ENCODE measurements around the gene SEMA6D.

The SEMA6D gene

DNA sequence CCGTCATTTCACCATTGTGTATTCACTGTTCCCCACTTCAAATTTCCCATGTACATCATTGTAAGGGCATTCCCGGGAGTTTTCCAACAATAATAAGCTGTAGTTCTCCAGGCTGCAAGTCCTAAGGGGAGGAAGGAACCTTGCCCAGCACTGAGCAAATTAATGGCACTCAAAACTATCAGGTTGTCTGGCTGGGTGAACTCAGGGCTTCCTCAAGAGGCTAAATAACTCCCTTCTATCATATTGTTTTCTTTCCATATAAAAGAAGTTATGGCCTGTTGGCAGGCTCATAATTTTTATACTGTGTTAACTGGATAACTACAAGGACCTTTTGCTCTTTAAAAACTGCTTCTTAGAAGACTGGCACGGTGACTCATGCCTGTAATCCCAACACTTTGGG, 71.4 kb downstream of the SEMA6D start:
- DNase-seq (ENCODE audit: low spot score) = no peak

DNA sequence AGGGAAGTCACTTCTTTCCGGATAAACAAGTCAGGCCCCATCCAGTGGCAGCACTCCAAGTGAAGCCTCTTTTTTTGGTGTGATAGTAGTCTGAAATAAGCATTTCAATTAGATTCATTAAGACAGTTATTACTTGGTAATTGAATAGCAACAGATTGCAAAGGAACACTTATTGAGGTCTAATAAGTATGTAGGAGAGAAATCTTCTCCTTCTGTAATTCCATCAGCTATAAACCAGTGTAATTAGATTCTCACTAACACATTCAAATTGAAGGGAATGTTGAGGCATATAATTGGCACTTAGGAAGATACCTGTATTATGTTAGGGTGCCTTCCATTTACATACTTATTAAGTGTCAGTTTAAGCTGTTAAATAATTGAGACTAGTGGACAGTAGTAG, 73.9 kb downstream of the SEMA6D start:
- no peak for DNase-seq (ENCODE audit: low spot score)

DNA sequence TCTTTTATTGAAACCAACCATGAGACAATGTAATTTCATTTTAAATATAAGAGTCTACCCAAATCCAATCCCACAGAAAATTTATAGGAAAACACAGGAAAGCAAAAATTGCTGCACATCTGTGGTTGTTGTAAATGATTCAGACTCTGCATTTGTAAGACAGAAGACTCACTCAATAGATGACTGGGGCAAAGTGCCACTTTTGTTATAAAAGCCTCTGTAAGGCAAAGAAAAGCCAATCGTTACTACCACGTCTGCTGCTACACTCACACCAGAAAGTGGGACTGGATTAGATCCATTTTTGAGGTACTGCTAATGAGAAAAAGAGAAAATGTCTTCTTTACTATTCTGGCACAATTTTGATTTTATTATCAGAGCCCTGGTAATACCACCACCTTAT, 74.9 kb downstream of the SEMA6D start:
- DNase-seq (ENCODE audit: low spot score) = no peak

DNA sequence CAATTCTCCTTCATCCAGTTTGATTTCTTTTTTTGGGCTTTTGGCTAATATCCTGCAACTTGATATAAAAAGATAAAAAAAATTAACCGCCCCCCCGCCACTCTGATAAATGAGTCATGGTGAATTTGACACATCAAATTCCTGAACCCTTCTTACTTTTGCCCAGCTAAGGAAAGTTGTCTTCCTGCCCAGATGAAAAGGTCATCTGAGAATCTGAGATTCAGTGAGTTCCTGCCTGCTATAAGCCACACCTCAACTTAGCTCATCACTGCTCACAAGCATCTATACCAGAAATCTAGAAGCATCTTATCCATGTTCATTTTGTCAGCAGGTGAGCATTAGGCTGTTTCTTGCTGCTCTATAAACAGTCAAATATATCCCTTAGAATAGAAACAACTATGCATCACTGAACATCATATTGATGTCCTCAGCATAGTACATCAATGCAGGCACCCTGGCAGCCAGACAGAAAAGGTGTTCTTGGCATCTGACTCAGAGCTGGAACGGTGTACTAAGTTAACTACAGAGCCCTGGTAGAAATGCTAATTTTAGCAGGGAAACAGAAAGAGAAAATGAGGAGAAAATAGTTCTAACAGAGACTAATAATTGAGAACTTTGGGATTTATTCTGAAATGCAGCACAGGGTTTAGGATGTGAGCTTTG, 77.1 kb downstream of the SEMA6D start:
- DNase-seq (ENCODE audit: low spot score) = no peak

DNA sequence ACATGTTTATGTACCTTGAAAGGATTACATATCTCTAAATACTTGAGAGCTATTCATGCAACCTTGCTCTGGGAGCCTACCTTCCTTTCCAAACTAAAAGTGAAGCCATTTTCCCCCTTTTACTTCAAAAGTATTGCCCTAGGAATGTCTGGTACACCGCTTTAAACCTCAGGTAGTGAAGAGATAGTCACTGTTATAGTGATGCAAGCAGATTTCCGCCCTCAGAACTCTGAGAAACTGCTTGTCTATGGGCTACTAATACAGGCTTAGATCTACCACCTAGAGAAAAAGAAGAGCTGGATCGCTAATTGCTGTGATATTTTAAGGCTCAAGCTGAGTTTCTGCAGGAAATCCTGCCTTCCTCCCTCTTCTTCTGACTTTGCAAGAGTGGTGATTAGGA, 78.6 kb downstream of the SEMA6D start:
- no peak for DNase-seq (ENCODE audit: low spot score)

DNA sequence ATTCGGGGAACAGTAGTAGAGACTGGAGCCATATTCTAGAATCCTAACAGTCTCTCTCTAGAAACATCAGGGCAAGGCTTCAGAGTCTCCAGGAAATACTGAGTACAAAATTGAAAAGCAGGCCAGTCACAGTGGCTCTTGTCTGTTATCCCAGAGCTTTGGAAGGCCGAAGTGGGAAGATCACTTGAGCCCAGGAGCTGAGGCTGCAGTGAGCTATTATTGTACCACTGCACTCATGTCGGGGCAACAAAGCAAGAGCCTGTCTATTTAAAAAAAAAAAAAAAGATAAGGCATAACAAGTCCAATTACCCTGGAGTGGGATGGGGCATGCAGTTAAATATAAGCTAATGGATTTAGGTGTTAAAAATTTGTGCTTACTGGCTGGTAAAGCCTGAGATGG, 79.0 kb downstream of the SEMA6D start:
- no peak for DNase-seq (ENCODE audit: low spot score)

DNA sequence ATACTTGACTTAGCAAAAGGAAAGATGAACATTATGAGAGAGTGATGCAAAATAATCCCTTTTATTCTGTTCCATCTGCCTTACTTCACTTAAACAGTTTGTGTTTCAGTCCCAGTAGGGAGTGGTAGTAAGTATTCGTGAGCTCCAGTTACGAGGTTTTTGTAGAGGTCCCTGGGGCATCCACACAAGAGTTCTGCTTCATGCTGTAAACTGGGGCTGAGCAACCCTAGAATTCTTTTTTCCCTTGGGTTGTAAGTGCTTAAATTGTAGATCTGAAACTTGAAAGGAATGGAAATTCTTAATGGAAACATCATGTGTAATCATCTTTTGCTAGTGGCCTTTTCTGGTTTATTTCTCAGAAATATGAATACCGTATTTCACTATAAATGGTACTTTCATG, 79.5 kb downstream of the SEMA6D start:
- DNase-seq (ENCODE audit: low spot score) = no peak

DNA sequence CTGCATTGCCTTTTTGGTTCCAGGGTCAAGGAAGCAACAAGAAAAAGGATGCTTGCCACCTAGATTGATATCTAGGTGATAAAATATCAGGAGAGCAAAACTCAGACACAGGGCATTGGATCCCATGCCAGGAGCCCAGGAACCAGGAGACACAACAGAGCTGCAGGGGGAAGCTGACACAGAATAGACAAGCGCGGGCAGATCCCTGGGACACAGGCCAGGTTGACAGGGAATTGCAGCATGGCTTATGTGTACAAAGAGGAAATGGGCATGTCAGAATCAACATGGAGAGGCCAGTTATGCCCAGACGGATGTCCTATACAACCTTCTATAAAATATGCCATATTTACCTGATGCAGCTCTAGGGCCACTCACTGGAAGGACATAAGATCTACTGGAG, 84.2 kb downstream of the SEMA6D start:
- DNase-seq (ENCODE audit: low spot score) = no peak

DNA sequence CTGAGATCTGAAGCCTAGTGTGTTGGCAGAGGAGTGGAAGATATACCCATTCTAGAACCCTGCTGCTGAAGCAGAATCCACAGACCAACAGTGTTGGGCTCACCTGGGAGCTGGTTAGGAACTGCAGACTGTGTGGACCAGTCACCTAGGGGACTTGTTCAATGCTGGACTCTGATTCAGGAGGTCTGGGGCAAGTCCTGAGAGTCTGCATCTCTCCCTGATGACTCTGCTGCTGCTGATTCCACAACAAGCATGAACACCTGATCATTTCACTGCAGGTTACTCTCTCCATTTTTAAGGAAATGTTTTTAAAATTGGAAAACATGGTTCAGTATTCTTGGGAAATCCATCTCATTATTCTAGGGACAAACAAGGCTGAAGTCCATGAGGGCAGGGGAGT, 84.9 kb downstream of the SEMA6D start:
- DNase-seq (ENCODE audit: low spot score) = no peak

DNA sequence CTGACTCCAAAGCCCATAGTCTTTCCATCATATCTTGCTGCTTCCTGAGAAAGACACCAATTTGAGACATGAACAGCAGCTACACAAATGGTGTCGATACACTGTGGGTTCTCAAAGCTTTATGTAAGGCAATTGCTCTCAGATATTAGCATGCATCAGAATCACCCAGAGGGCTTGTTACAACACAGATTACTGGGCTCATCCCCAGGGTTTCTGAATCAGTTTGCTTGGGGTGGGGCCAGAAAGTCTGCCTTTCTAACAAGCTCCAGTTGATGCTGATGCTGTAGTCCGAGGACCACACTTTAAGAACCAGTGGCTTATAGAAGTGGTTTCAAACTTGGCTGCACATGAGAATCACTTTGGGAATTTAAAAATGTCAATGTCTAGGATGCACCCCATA, 86.5 kb downstream of the SEMA6D start:
- no peak for DNase-seq (ENCODE audit: low spot score)

DNA sequence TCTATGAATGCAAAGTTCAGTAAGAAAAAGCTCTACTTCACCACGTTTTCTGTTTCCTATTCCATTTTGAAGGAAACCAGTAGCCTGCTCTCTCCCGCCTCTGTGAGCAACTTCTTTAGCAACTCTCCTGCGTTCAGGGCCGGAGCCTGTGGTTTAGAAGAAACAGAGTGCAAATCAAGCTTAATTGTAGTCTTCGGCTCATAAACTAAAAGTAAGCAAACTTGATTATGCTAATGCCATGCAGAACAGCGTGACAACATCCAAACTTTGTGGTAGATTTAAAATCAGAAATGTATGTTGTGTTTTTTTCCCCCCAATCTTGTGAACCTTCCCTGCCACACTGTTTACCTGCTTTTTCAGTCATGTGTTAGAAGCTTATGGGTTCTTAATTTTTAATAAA, 87.4 kb downstream of the SEMA6D start:
- no peak for DNase-seq (ENCODE audit: low spot score)

DNA sequence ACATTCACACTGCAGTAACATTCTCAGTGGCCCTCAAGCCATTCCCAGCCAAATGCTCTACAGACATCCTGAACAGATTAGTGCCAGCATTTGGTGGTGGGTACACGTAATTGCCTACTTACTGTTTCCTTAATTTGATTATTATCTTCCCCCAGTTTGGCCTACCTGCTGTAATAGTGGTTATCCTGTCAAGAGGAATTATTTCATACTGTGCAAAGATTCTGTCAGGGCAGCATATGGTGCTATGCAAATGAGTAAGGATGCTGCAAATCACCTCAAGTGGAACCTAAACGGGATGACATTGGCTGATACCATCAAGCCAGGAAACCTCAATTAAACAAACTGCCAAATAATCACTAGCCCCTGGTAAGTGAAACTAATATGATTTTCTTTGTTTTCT, 88.7 kb downstream of the SEMA6D start:
- no peak for DNase-seq (ENCODE audit: low spot score)

DNA sequence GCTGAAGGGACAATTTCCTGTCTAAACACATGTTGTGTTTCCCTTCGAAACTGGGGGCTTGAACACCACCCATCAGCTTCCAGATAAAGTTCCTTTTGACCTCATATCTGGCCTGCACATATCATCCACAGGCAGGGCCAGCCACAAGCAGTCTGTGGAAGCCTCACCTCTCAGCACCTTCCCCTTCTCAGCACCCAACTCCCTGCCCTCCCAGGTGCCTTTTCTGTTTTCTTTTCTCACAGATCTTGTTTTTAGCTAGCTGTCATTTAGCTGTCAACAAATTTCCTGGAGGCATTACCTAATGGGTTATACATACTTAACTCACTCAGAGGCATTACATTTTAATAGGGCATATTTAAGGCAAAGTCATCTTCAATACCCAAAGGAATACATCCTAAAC, 93.9 kb downstream of the SEMA6D start:
- DNase-seq (ENCODE audit: low spot score) = no peak

DNA sequence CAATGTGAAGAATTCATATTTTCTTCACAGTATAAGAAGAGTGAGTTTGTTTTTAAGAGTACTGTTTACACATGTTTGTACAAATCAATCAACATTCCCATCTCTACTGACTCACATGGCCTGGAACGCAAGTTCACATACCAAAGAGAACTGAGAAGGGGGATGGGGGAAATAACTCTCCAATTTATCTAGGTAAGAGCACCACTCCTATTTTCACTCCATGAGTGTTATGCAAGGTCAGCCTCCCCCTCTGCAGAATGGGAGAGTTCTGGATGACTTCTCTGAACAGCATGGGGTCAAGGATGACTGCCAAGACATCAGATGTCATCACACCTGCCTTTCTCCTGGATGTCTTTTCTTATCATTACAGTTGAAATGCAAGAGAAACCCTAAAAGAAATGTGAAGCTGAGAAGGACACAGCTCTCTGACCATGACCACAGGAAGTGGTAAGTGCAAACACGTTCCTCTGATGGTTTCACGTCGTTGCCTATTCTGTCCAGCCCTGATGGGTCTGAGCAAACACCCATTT, 95.2 kb downstream of the SEMA6D start:
- DNase-seq (ENCODE audit: low spot score) = no peak

DNA sequence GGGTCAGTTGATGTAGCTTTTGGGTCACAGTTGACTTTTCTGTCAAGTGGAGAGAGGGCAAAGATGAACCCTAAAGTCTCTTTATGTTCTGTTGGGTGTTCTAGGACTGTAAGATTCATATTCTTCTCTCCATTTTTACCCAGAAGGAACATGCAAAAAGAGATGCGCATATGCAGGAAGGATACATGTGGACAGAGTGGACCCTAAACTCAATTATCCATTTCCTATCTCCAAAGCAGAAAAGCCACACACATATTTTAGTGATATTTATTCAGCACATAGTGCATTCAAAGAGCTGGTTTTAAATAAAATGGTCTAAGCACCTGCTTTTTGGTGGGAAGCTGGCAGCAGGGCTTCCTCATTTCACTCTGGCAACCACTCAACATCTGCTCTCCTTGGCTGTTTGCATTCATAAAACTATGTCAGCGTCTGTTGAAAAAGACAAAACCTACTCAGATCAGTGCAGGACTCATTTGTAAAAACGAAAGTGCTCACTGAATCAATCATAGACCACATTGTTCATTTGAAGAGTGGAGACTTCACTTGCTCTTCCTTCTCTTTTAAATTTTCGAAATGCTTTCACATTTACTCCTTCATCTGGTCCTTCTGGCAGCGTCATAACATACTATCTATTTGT, 96.6 kb downstream of the SEMA6D start:
- no peak for DNase-seq (ENCODE audit: low spot score)

DNA sequence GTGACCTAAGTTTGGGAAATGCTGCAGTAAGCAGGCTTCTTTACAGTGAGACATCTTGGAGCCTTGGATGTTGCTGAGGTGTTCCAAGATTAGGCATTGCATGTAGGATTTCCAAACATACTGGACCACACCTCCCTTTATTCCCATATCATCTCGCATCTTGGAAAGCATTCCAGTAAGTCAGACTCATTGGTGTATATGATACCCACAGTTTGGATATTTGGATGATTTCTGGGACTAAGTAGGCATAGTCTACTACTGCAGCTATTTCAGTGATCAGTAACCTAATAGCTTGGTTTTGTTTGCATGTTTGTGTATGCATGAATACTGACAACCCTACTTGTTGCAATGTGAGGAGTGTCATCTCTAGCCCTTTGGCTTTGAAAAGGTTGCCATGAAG, 97.3 kb downstream of the SEMA6D start:
- DNase-seq (ENCODE audit: low spot score) = no peak

DNA sequence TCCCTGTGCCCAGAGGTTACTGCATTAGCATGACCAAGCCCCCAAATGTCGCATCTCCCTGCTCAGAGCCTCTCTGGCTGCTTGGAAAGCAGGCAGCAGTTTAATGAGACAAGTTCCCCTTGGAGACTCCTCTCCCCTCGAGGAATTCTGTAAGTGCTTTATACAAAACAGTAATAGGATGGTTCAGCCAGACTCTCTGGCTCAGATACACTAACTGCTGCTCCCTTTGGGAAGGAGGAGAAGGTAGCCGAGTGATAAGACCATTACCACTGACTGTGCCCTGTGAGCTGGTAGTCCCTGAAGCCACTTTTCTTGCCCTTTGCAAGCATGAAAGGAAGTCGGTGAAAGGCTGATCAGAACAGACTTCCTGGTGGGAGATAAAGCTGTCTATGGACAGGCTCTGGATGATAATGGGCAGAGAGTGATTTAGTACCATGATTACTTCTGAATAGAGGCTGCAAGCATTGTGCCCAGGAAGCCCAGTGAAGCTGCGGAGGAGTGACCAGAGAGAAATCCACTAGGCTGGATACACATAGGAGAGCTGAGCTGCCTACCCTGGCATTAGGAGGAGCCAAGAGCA, 100.8 kb downstream of the SEMA6D start:
- no peak for DNase-seq (ENCODE audit: low spot score)

DNA sequence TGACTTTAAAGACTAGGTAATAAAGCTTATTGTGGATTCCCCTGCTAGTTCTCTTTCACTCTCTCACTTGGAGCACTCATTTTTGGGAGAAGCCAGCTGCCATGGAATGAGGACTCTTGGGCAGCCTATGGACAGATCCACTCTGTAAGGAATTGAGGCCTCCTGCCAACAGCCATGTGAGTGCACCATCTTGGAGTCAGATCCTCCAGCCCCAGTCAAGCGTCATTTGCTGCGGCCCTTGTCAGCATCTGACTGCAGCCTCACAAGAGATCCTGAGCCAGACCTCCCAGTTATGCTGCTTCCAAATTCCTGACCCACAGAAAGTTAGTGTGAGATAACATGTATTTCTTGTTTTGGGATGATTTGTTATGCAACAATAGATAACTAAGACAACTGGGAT, 101.9 kb downstream of the SEMA6D start:
- no peak for DNase-seq (ENCODE audit: low spot score)

DNA sequence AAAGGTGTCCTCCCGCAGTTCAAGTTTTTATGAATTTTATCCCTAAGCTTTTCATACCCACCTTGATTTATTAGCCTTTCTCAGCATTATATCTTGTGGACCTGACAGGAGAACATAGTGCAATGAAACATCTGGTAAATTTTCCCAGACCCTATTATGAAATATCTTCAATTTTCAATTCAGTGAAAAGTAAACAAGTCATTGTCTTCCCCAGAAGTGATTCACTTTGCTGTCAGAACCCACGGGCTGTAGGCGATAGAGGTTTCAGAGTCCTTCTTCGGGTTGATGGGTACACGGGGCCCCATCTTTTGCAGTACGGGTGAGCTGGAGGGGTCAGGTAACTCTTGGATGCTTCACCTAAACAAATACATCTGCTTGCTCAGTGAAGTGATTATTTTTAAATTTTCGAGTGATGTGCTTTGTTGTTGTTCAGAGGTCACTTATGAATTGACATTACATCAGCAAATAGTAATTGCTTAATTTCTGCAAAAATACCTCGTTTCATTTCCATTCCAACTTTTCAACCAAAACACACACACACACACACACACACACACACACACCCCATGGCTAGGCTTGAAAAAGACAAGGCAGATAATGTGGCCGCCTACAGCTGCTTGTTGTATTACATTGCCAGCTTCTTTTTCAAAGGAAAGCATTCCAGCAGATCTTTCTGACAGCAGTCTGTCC, 102.9 kb downstream of the SEMA6D start:
- DNase-seq (ENCODE audit: low spot score) = no peak

DNA sequence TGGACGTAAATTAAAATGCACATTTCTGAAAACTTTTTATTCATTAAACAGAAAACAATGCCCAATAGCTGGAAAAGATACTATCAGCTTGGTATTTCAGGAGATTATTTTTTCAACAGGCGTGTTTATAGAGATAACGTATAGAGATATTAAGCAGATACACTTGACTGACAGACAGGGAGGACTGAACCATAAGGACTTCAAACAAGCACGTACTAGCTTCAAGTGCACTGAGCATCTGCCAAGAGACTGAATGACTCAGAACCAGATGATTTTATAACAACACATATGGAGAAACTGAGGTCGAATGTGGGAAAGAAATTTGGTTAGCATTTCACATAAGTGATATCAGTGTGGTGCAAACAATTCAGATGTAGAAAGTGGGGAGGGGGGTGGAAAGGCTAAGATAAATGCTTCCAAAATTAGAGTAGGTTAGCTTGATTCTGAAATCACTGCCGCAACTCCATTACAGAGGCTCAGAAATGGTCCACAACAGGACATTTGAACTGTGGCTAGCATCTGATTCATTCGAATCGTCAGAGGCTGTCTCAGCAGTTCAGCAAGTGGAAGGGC, 103.5 kb downstream of the SEMA6D start:
- DNase-seq (ENCODE audit: low spot score) = no peak

DNA sequence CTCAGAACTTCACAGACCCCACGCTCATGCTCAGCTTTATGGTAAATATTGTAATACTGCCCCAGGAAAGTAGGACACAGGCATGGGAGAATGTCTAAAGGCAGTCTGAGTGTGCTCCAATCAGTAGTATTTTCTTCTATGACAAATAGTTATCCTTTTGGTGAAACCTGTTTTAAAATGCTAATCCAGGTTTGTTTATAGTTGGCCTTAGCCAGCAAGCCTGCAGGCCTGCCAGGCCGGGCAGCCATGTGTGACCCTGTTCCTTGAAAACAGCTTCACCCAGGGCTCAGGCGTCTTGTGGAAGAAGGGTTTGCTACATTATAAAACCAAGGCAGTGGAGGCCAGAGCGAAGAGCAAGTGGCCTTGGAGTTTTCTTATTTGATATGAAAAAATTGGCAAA, 104.7 kb downstream of the SEMA6D start:
- DNase-seq (ENCODE audit: low spot score) = no peak
